Measurements from ENCODE around the gene LINGO4.

- TF ChIP-seq CTCF (IDR thresholded peaks at IDR 0.05) (no peak), POLR2A (IDR thresholded peaks at IDR 0.05) (no peak), POLR2AphosphoS5 (IDR thresholded peaks at IDR 0.05) (no peak), EP300 (IDR thresholded peaks at IDR 0.05) (no peak)
These were observed 17.2 kb upstream of the LINGO4 start for GRCh38 chr1:151822404-151822803.

Measured in suprapubic skin (tissue), 4 donors.